ENCODE results near the gene EPM2A.

EPM2A gene

GRCh38 chr6:145602726-145603326 lies 132.5 kb downstream of the EPM2A start:
- no peak for DNase-seq (ENCODE audit: low read depth)

GRCh38 chr6:145601397-145601796 lies 133.9 kb downstream of the EPM2A start:
- no peak for DNase-seq (ENCODE audit: low read depth)

- no peak for DNase-seq (ENCODE audit: low read depth)
Observed at GRCh38 chr6:145600299-145600698, 135.0 kb downstream of the EPM2A start.

GRCh38 chr6:145588981-145589380 lies 146.3 kb downstream of the EPM2A start:
- DNase-seq (ENCODE audit: low read depth): no peak

- DNase-seq (ENCODE audit: low read depth): no peak
Observed at GRCh38 chr6:145587334-145587733, 148.0 kb downstream of the EPM2A start.

GRCh38 chr6:145583753-145584152 lies 151.6 kb downstream of the EPM2A start:
- no peak for DNase-seq (ENCODE audit: low read depth)

Data from activated T-cell treated with anti-CD3 and anti-CD28 coated beads for 1 hour (primary cell).